RCC 7860 (cell line): ENCODE results near the gene SON.
"Not testable (repeated sequence)": the region's sequence is repeated elsewhere in the genome, so short reads cannot be mapped to it uniquely, and the experiment has no call there.

Experiments
- DNase-seq: peaks from one replicate; pipeline ENCODE4 v3.0.0-alpha.2; 2015; ENCODE audit warnings: low spot score
- FAIRE-seq: peaks from 2 replicates; lab custom pipeline; 2012; peaks lifted over from hg19 to GRCh38; lab: Jason Lieb, UNC

Gene SON

GRCh38 chr21:33569991-33570390 is 27.2 kb downstream of the SON start:
- DNase-seq: peak; percentile 18
- no peak for FAIRE-seq

GRCh38 chr21:33572350-33572749 is 29.5 kb downstream of the SON start:
- FAIRE-seq: no peak

GRCh38 chr21:33576741-33577141 is 33.9 kb downstream of the SON start:
- DNase-seq, FAIRE-seq: not testable (repeated sequence)

More at GRCh38 chr21:33572350-33572749, 29.5 kb downstream of the SON start:
- no peak for DNase-seq

GRCh38 chr21:33578214-33578613 is 35.4 kb downstream of the SON start:
- FAIRE-seq: peak; percentile 49

GRCh38 chr21:33578959-33579542 is 36.2 kb downstream of the SON start:
- FAIRE-seq (no peak), DNase-seq (peak; percentile 10)

More at GRCh38 chr21:33578214-33578613, 35.4 kb downstream of the SON start:
- peak; percentile 23 for DNase-seq

- no peak for FAIRE-seq
- no peak for DNase-seq
Observed at GRCh38 chr21:33584455-33584854, 41.6 kb downstream of the SON start.

- FAIRE-seq: no peak
Observed at GRCh38 chr21:33586927-33587326, 44.1 kb downstream of the SON start.

GRCh38 chr21:33587792-33588484 is 45.1 kb downstream of the SON start:
- DNase-seq (no peak), FAIRE-seq (no peak)

More at GRCh38 chr21:33586927-33587326, 44.1 kb downstream of the SON start:
- no peak for DNase-seq

GRCh38 chr21:33588485-33589335 is 45.9 kb downstream of the SON start, which contains the start of gene DONSON:
TSS of gene DONSON (minus strand) at chr21:33588684. CDS start at chr21:33588641, 43 bp downstream.
- FAIRE-seq: peak; percentile 14
- peak; percentile 83 for DNase-seq

- DNase-seq (no peak), FAIRE-seq (no peak)
Observed at GRCh38 chr21:33598051-33598450, 55.2 kb downstream of the SON start.

- FAIRE-seq (no peak), DNase-seq (no peak)
Observed at GRCh38 chr21:33608559-33608958, 65.7 kb downstream of the SON start.

GRCh38 chr21:33611006-33611744 is 68.3 kb downstream of the SON start:
- no peak for DNase-seq
- FAIRE-seq: no peak

GRCh38 chr21:33617565-33617964 is 74.7 kb downstream of the SON start:
- DNase-seq, FAIRE-seq: not testable (repeated sequence)

GRCh38 chr21:33618407-33618806 is 75.6 kb downstream of the SON start:
- FAIRE-seq (no peak), DNase-seq (no peak)

GRCh38 chr21:33619726-33620125 is 76.9 kb downstream of the SON start:
- DNase-seq: no peak
- FAIRE-seq: no peak

- no peak for FAIRE-seq
- DNase-seq: no peak
Observed at GRCh38 chr21:33622253-33622652, 79.4 kb downstream of the SON start.

- FAIRE-seq, DNase-seq: not testable (repeated sequence)
Observed at GRCh38 chr21:33626151-33626550, 83.3 kb downstream of the SON start.
